NT2/D1 (cell line): ENCODE results near the gene FBXO11.

Experiments used
- SUZ12 ChIP-seq: IDR thresholded peaks from 2 replicates; pipeline ENCODE4 v1.6.1; 2011; ENCODE audit not compliant: insufficient read length, insufficient read depth; ENCODE audit errors: extremely low read depth
- YY1 ChIP-seq: IDR thresholded peaks from 2 replicates; pipeline ENCODE4 v1.6.1; 2011; ENCODE audit not compliant: insufficient read length, insufficient read depth
- ZNF274 ChIP-seq: IDR thresholded peaks from 2 replicates; pipeline ENCODE4 v1.6.1; 2011; ENCODE audit warnings: mild to moderate bottlenecking, low read depth, low read length

GRCh38 chr2:47769318-47769717 is 137.0 kb downstream of the FBXO11 start:
- TF ChIP-seq SUZ12 (no peak), ZNF274 (no peak), YY1 (no peak)
